Measurements from ENCODE around the gene AGGF1.
A peak's percentile ranks its signal among the peaks of the same experiment; 100 is the strongest.
"Not testable (repeated sequence)": the region's sequence is repeated elsewhere in the genome, so short reads cannot be mapped to it uniquely, and the experiment has no call there.

The AGGF1 gene

GRCh38 chr5:77077829-77078176 is 47.6 kb downstream of the AGGF1 start:
- Histone ChIP-seq H3K4me1 (no peaks in the 10 kb centered on the region), H3K36me3 (no peaks in the 10 kb centered on the region), H3K4me3 (ENCODE audit: low read depth, low read length) (peak overlapping the region; percentile 60), H3K9me3 (no peaks in the 10 kb centered on the region), H3K27me3 (no peaks in the 10 kb centered on the region)
- no peak for DNase-seq
- TF ChIP-seq CTCF (IDR thresholded peaks at IDR 0.05; ENCODE audit: low read depth, low read length): no peak

GRCh38 chr5:77080479-77080878 is 50.3 kb downstream of the AGGF1 start:
- DNase-seq; H3K27me3 ChIP-seq; H3K36me3 ChIP-seq; H3K4me3 ChIP-seq (ENCODE audit: low read depth, low read length); H3K9me3 ChIP-seq; H3K4me1 ChIP-seq: not testable (repeated sequence)

- no peak for TF ChIP-seq CTCF (IDR thresholded peaks at IDR 0.05; ENCODE audit: low read depth, low read length)
- Histone ChIP-seq H3K36me3 (no peaks in the 10 kb centered on the region), H3K4me1 (no peaks in the 10 kb centered on the region), H3K4me3 (ENCODE audit: low read depth, low read length) (no peak overlapping the region), H3K9me3 (no peaks in the 10 kb centered on the region), H3K27me3 (no peaks in the 10 kb centered on the region)
- no peak for DNase-seq
Measured at GRCh38 chr5:77080905-77081304, 50.7 kb downstream of the AGGF1 start.

- no peak for DNase-seq
- H3K4me3 ChIP-seq (ENCODE audit: low read depth, low read length): no peak overlapping the region
- TF ChIP-seq CTCF (IDR thresholded peaks at IDR 0.05; ENCODE audit: low read depth, low read length): no peak
- no peaks in the 10 kb centered on the region for H3K4me1 ChIP-seq
- no peaks in the 10 kb centered on the region for H3K9me3 ChIP-seq
- H3K27me3 ChIP-seq: no peaks in the 10 kb centered on the region
- H3K36me3 ChIP-seq: no peaks in the 10 kb centered on the region
Measured at GRCh38 chr5:77082280-77082679, 52.1 kb downstream of the AGGF1 start.

- TF ChIP-seq CTCF (IDR thresholded peaks at IDR 0.05; ENCODE audit: low read depth, low read length): no peak
- DNase-seq: no peak
- no peaks in the 10 kb centered on the region for H3K4me1 ChIP-seq
- no peaks in the 10 kb centered on the region for H3K9me3 ChIP-seq
- H3K36me3 ChIP-seq: no peaks in the 10 kb centered on the region
- no peaks in the 10 kb centered on the region for H3K27me3 ChIP-seq
- H3K4me3 ChIP-seq (ENCODE audit: low read depth, low read length): no peak overlapping the region
Measured at GRCh38 chr5:77083088-77083487, 52.9 kb downstream of the AGGF1 start.

- Histone ChIP-seq H3K27me3 (no peaks in the 10 kb centered on the region), H3K4me3 (ENCODE audit: low read depth, low read length) (peak overlapping the region; percentile 89), H3K4me1 (no peaks in the 10 kb centered on the region), H3K9me3 (no peaks in the 10 kb centered on the region), H3K36me3 (no peaks in the 10 kb centered on the region)
- TF ChIP-seq CTCF (IDR thresholded peaks at IDR 0.05; ENCODE audit: low read depth, low read length): no peak
- DNase-seq: no peak
Measured at GRCh38 chr5:77086368-77086688, 56.1 kb downstream of the AGGF1 start.
